Stimulated activated CD4-positive, alpha-beta T cell treated with anti-CD3 and anti-CD28 coated beads, Interleukin-1b, Interleukin-23, amount 100 ng/mL, for 4 hours (primary cell): ENCODE measurements around the gene PPARD.
"Not testable (repeated sequence)": the region's sequence is repeated elsewhere in the genome, so short reads cannot be mapped to it uniquely, and the experiment has no call there.

Experiments used
- DNase-seq, 2 donors: peaks; one replicate each; pipeline ENCODE4 v3.0.0-alpha.2; 2020; ENCODE audit warnings: low read depth in 2 of 2

Gene PPARD

GRCh38 chr6:35312076-35312800 lies 30.1 kb upstream of the PPARD start:
- DNase-seq = no peak

- no peak for DNase-seq
These were observed 29.6 kb upstream of the PPARD start for GRCh38 chr6:35312807-35313206.

GRCh38 chr6:35317483-35318195 lies 24.7 kb upstream of the PPARD start:
- DNase-seq = no peak

GRCh38 chr6:35318196-35319171 lies 23.9 kb upstream of the PPARD start:
- DNase-seq = no peak

GRCh38 chr6:35319346-35320030 lies 22.9 kb upstream of the PPARD start:
- DNase-seq = no peak

- no peak for DNase-seq
These were observed 22.3 kb upstream of the PPARD start for GRCh38 chr6:35320031-35320410.

GRCh38 chr6:35321091-35321490 lies 21.3 kb upstream of the PPARD start:
- DNase-seq = no peak

GRCh38 chr6:35327349-35328027 lies 14.9 kb upstream of the PPARD start:
- DNase-seq = peak; percentile 55 to 67

GRCh38 chr6:35328108-35328723 lies 14.1 kb upstream of the PPARD start:
- DNase-seq = no peak

GRCh38 chr6:35328965-35329364 lies 13.4 kb upstream of the PPARD start:
- DNase-seq = not testable (repeated sequence)

GRCh38 chr6:35330541-35331119 lies 11.7 kb upstream of the PPARD start:
- DNase-seq = no peak

GRCh38 chr6:35332074-35332887 lies 10.1 kb upstream of the PPARD start:
- peak in 1 of 2 donors; percentile 45 for DNase-seq

GRCh38 chr6:35341557-35341956 lies 801 bp upstream of the PPARD start:
- DNase-seq = no peak

- no peak for DNase-seq
These were observed 905 bp downstream of the PPARD start for GRCh38 chr6:35343092-35343834.

GRCh38 chr6:35343835-35344550 lies 1.6 kb downstream of the PPARD start:
- no peak for DNase-seq

GRCh38 chr6:35351422-35351821 lies 9.1 kb downstream of the PPARD start:
- no peak for DNase-seq

GRCh38 chr6:35352735-35353134 lies 10.4 kb downstream of the PPARD start:
- no peak for DNase-seq
